ENCODE results near the gene C1QB. TPM values are rescaled to one million over a fixed set of nuclear protein-coding genes. Genes with fewer than 3 reads are reported as not detected.

Gene C1QB
- total RNA-seq, 2 donors from 2014 or later: 106 to 151 TPM

DNA sequence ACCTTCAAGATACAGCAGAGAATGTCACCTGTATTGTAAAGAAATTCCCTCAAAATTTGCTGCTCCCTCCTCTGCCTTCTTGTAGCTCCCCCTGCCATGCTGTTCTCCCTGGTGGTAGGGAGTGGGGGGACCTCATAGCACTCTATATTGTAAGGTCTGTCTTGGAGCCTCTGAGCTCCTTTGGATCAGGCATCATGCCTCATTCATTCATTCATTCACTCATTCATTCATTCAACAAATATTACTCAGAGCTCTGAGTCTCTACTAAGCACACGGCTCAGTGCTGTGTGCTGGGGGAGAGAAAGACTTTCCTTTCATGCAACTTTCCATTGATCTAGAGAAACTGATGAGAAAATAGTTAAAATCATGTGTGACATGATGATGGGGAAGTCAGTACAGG lies 30.5 kb downstream of the C1QB start:
- TF ChIP-seq POLR2A (IDR thresholded peaks at IDR 0.05) (no peak), CTCF (IDR thresholded peaks at IDR 0.05) (no peak), POLR2AphosphoS5 (IDR thresholded peaks at IDR 0.05) (no peak)
- intact Hi-C loops (cut with DNase I): no loop called here
- Histone ChIP-seq H3K27me3 (replicated peaks; ENCODE audit: insufficient read depth) (no peaks in the 10 kb centered on the region), H3K27ac (no peak overlapping the region), H3K9me3 (no peaks in the 10 kb centered on the region), H3K36me3 (no peaks in the 10 kb centered on the region), H3K4me1 (replicated peaks) (no peaks in the 10 kb centered on the region), H3K4me3 (no peak overlapping the region)
- DNase-seq (ENCODE audit: low spot score): no peak
- 92% methylated on average over 1 of the region's 1 CpG for WGBS

DNA sequence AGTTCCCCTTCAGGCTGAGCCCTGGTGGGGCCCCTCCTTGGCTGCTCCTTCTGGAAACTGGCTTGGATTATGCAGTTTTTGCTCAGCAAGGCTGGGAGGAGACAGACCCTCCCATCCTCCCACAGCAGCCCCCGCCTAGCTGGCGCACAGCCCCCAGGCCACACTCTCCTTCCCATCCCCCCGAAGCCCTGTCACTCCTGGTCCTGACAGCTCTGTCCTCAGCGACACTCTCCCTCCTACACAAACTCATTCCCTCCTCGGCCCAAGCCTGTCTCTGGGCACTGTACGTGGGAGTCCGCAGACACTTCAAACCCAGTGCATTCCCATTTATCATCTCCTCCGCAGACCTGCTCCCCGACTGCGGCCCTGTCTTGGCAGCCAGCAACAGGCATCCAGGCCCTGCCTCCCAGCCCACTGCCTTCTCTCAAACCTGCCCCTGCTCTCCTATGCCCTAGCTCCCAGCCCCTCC lies 32.6 kb downstream of the C1QB start:
- no peaks in the 10 kb centered on the region for H3K36me3 ChIP-seq
- H3K9me3 ChIP-seq: no peaks in the 10 kb centered on the region
- H3K4me1 ChIP-seq (replicated peaks): no peaks in the 10 kb centered on the region
- no peak for DNase-seq (ENCODE audit: low spot score)
- H3K4me3 ChIP-seq: no peak overlapping the region
- no peaks in the 10 kb centered on the region for H3K27me3 ChIP-seq (replicated peaks; ENCODE audit: insufficient read depth)
- 45% methylated on average over 10 of the region's 10 CpGs for WGBS
- TF ChIP-seq CTCF (IDR thresholded peaks at IDR 0.05): no peak
- intact Hi-C loops (cut with DNase I): no loop called here
- H3K27ac ChIP-seq: no peak overlapping the region

DNA sequence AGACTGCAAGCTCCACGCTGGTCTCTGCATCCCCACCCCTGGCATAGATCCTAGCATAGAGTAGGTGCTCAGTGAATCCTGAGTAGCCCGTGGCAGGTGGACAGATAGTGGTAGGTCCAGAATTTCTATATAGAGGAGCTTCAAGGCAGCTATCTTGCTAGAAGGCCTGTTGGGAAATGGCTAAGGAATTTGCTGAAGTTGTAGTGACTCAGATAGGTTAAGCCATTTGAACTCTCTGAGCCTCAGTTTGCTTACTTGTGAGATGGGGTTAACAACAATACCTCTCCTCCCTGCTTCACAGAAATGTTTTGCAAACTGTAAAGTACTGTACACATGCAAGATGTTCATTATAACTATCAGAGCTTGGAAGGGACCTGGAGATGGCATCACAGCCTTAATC lies 34.2 kb downstream of the C1QB start:
- intact Hi-C loops (cut with DNase I): no loop called here
- no peak for TF ChIP-seq CTCF (IDR thresholded peaks at IDR 0.05)
- TF ChIP-seq POLR2A (IDR thresholded peaks at IDR 0.05): no peak
- no peak for TF ChIP-seq POLR2AphosphoS5 (IDR thresholded peaks at IDR 0.05)
- no peak overlapping the region for H3K27ac ChIP-seq
- no peak overlapping the region for H3K4me3 ChIP-seq
- no peak for DNase-seq (ENCODE audit: low spot score)
- no peaks in the 10 kb centered on the region for H3K36me3 ChIP-seq
- no peaks in the 10 kb centered on the region for H3K9me3 ChIP-seq
- no peaks in the 10 kb centered on the region for H3K4me1 ChIP-seq (replicated peaks)
- no peaks in the 10 kb centered on the region for H3K27me3 ChIP-seq (replicated peaks; ENCODE audit: insufficient read depth)
- WGBS: 93% methylated on average over 2 of the region's 2 CpGs

DNA sequence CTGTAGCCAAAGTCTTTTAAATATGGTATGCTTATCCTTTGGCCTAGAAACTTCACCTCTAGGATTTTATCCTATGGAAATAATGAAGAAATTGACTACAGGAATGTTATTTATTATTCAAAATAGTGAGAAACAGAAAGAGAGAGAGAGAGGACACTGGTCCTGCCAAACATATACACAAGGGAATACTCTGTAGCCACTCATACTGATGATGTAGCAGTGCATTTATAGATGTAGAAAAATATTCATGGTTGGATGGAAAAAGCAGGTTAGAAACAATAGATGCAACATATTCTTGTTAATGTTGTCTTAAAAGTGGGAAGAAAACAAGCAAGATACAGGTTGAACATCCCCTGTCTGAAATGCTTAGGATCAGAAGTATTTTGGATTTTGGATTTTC lies 35.4 kb downstream of the C1QB start:
- TF ChIP-seq CTCF (IDR thresholded peaks at IDR 0.05): no peak
- TF ChIP-seq POLR2A (IDR thresholded peaks at IDR 0.05): no peak
- no peak for TF ChIP-seq POLR2AphosphoS5 (IDR thresholded peaks at IDR 0.05)
- H3K4me3 ChIP-seq: no peak overlapping the region
- no peaks in the 10 kb centered on the region for H3K9me3 ChIP-seq
- H3K27ac ChIP-seq: no peak overlapping the region
- no peak for DNase-seq (ENCODE audit: low spot score)
- no peaks in the 10 kb centered on the region for H3K27me3 ChIP-seq (replicated peaks; ENCODE audit: insufficient read depth)
- no peaks in the 10 kb centered on the region for H3K36me3 ChIP-seq
- intact Hi-C loops (cut with DNase I): no loop called here
- no peaks in the 10 kb centered on the region for H3K4me1 ChIP-seq (replicated peaks)

GRCh38 chr1:22689505-22689904 lies 36.5 kb downstream of the C1QB start:
- Histone ChIP-seq H3K27me3 (replicated peaks; ENCODE audit: insufficient read depth) (no peaks in the 10 kb centered on the region), H3K9me3 (no peaks in the 10 kb centered on the region), H3K4me1 (replicated peaks) (no peaks in the 10 kb centered on the region), H3K4me3 (no peak overlapping the region), H3K36me3 (no peaks in the 10 kb centered on the region), H3K27ac (no peak overlapping the region)
- no peak for TF ChIP-seq POLR2AphosphoS5 (IDR thresholded peaks at IDR 0.05)
- no peak for TF ChIP-seq CTCF (IDR thresholded peaks at IDR 0.05)
- TF ChIP-seq POLR2A (IDR thresholded peaks at IDR 0.05): no peak
- intact Hi-C loops (cut with DNase I): no loop called here
- WGBS: 50% methylated on average over 11 of the region's 11 CpGs
- no peak for DNase-seq (ENCODE audit: low spot score)

All from prostate gland (tissue), 2 donors.